Activated CD8-positive, alpha-beta memory T cell treated with anti-CD3 and anti-CD28 coated beads for 48 hours (primary cell): Measurements from ENCODE around the gene PLXNB3.

Source experiments
- DNase-seq, 3 experiments: peaks; one replicate each; pipeline ENCODE4 v3.0.0-alpha.2; 2020; ENCODE audit warnings: low read depth in 2 of 3, low spot score in 2 of 3

PLXNB3 gene

GRCh38 chrX:153750127-153750774 is 13.8 kb upstream of the PLXNB3 start:
- DNase-seq = no peak

GRCh38 chrX:153755136-153755535 is 8.9 kb upstream of the PLXNB3 start:
- DNase-seq = no peak

GRCh38 chrX:153761863-153762262 is 2.2 kb upstream of the PLXNB3 start:
- DNase-seq = no peak

GRCh38 chrX:153762626-153763173 is 1.3 kb upstream of the PLXNB3 start:
- DNase-seq = no peak

GRCh38 chrX:153763298-153763932 is 634 bp upstream of the PLXNB3 start:
- DNase-seq = no peak

DNA sequence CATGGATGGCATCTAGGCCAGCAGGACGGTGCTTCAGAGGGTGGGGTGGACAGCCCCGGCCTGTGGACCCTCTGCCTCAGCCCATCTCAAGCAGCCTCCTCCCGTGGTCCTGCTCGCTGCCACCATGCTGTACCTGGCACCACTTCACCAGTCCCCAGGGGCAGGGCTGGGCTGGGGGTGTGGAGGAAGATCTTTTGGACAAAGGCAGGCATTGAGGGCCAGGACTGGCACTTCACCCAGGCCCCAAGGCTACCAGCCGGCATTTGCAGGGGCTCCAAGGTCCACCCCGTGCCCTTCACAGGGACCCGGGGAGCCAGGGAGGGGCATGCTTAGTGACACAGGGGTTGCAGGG is 713 bp downstream of the PLXNB3 start:
- no peak for DNase-seq

DNA sequence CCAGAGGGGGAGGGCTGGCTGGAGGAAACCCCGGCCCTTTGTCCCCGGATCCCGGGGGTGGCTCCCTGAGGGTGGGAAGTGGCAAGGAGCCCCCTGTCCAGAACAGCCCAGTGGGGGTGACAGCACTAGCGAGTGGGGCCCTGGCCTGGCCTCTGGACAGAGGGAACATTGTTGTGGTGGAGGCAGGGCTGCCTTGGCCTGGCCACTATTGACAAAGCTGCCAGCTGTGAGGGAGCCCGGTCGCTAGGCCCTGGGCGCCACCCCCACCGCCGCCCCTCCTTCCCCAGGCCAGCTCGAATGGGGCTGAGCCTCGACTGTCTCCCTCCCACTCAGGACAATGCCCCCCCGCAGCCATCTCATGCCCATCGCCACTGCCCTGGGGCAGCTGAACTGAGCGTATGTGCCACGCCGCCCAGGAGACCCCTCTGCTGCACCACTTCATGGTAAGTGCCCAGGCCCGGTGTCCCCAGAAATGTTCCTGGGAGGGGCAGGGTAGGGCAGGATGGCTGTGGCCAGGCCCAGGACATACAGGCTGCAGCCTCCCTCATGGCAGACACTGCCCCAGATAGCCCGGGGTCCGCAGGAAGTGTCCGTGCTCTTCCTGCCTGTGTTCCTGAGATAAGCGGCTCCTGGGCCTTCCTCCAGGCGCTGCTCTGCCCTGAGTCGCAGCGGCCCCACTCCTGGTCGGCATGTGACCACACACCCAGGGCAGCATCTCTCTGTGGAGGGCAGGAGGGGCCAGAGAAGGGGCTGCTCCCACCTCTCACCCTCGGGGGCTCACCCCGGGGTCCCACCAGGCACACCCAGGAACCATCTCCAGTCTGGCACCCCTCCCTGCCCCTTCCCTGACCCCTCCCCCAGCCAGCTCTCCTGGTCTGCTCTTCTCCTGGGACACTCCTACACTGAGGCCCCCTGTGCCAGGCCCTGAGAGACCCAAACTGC is 1.4 kb downstream of the PLXNB3 start:
- DNase-seq = no peak

DNA sequence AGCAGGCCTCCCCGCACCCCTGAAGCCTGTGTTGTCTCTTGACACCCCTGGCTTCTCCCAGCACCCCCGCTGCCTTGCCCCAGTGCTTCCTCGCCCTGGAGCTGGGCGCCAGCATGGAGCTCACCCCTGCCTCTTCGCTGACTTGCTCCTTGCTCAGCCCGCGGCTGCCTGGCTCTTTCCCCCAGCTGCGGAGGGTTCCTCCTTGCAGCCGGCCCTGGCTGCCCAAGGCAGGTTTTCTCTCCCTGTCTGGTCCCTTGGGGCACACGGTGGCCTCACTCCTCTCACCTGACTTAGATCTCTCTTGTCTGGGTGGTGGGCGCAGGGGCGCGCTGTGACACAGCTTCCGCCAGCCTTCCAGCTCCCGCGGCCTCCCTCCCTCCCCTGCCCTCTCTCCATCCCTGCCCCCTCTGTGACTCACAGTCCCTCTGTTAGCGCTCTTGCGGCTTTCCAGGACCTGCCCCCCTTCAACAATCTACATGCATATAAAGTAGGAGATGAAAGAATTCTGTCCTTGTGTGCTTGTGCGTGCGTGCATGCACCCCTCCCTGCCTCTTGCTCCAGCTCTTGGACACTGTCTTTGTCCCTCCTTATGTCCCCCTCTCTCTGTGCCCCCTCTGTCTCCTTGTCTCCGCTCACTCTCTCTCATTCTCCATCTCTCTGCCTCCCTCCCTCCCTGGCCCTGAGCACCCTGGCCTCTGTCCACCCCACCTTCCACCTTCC is 2.2 kb downstream of the PLXNB3 start:
- DNase-seq = no peak

- no peak for DNase-seq
Measured at GRCh38 chrX:153766871-153767673, 3.0 kb downstream of the PLXNB3 start.

DNA sequence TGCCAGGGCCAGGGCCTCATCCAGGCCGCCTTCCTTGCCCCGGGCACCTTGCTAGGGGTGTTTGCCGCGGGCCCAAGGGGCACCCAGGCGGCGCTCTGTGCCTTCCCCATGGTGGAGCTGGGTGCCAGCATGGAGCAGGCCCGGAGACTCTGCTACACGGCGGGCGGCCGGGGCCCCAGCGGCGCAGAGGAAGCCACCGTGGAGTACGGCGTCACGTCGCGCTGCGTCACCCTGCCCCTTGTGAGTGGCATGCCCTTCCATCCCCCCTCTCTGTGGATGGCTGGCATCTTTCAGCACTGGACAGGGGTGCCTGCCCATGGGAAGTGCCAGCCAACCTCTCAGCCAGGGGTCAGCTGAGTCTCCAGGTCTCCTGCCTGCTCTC is 3.6 kb downstream of the PLXNB3 start:
- DNase-seq = no peak

GRCh38 chrX:153768311-153769157 is 4.5 kb downstream of the PLXNB3 start:
- DNase-seq = no peak

DNA sequence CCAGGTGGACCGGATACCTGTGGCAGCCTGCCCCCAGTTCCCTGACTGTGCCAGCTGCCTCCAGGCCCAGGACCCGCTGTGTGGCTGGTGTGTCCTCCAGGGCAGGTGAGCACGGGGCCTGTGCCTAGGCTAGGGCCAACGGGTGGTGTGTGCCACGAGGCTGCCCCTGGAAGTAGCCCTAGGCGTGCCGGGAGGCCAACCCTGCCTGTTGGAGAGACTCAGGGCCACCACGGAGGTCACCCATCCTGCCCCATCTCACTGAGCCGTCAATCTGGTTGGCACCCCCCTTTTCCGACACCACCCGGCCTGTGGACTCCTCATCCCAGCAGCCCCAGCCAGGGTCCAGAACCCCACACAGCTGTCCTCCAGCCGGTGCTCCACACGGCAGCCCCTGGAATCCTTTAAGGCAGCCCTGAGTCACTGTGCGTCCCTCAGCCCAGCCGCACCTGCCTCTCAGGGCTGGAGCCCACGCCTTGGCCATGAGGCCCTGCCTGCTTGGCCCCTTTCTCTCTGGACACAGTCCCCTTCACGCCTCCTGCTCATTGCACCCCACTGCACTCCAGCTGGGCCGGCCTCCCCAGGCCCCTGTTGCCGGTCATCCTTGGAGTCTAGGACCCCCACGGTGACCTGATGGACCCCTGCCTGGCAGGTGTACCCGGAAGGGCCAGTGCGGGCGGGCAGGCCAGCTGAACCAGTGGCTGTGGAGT is 5.3 kb downstream of the PLXNB3 start:
- DNase-seq = no peak

- no peak for DNase-seq
Measured at GRCh38 chrX:153769865-153770600, 6.0 kb downstream of the PLXNB3 start.

DNA sequence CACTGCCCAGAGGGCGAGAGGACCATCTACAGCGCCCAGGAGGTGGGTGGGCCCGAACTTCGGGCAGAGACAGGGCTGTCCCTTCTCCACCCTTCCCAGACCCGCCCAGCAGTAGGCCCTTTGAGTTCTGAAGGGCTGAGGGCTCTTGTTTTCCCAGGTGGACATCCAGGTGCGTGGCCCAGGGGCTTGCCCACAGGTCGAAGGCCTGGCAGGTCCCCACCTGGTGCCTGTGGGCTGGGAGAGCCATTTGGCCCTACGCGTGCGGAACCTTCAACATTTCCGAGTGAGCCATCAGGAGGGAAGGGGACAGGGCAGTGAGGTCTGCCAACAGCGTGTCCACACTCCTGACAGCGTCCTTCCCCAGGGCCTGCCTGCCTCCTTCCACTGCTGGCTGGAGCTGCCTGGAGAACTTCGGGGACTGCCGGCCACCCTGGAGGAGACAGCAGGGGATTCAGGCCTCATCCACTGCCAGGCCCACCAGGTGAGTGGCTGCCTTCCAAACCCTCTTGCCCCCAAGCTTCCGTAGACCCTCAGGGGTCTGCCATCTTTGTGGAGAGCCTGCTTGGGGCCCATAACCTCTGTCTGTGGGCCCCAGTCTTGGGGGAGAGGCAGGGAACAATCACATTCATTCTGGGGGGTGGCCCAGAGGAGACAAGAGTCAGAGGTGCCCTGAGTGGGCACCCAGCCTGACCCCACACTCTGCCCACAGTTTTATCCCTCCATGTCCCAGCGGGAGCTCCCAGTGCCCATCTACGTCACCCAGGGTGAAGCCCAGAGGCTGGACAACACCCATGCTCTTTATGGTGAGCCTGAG is 6.8 kb downstream of the PLXNB3 start:
- no peak for DNase-seq

- DNase-seq = no peak
Measured at GRCh38 chrX:153771415-153772315, 7.6 kb downstream of the PLXNB3 start.
